Right lobe of liver (tissue), 6 donors: ENCODE measurements around the gene KCNIP1. TPM values are rescaled to one million over a fixed set of nuclear protein-coding genes. Genes with fewer than 3 reads are reported as not detected.

Source experiments
- ATAC-seq, 4 donors: fragments of 200-7000 bp; cut with Tn5 transposase; one replicate each; pipeline ENCODE4 v1.9.1; 2020; ENCODE audit warnings: mild to moderate bottlenecking in 4 of 4, moderate library complexity in 4 of 4
- DNase-seq, 3 donors: peaks; one replicate each; pipeline ENCODE4 v3.0.0-alpha.2; 2020
- H3K27ac ChIP-seq, 3 donors: fragments of 200-600 bp; one replicate each; pipeline ENCODE4 v1.8.0; 2022
- H3K27me3 ChIP-seq, 2 donors: fragments of 200-600 bp; one replicate each; pipeline ENCODE4 v1.8.0; 2022
- H3K36me3 ChIP-seq, 4 donors: fragments of 200-600 bp; sonication (generic) in 1 of 4; one replicate each; pipeline versions ENCODE4 v1.5.1 to v1.8.0; 2017 to 2022; ENCODE audit warnings: control low read depth in 1 of 4
- H3K4me1 ChIP-seq, 4 donors: fragments of 200-600 bp; sonication (generic) in 1 of 4; one replicate each; pipeline versions ENCODE4 v1.5.1 to v1.8.0; 2017 to 2022; ENCODE audit warnings: control low read depth in 1 of 4
- H3K4me3 ChIP-seq, 3 donors: fragments of 200-600 bp; one replicate each; pipeline ENCODE4 v1.8.0; 2022
- H3K9me3 ChIP-seq, 4 donors: fragments of 200-600 bp; sonication (generic) in 1 of 4; one replicate each; pipeline versions ENCODE4 v1.5.1 to v1.8.0; 2017 to 2022; ENCODE audit warnings: control low read depth in 1 of 4
- POLR2A ChIP-seq: fragments of 450-650 bp; IDR thresholded peaks from one replicate; pipeline ENCODE4 v1.6.1; 2017; ENCODE audit warnings: antibody characterized with exemption, mild to moderate bottlenecking
- WGBS: methylation state at CpG from one replicate; pipeline ENCODE4 v1.1.6; 2018; ENCODE audit warnings: low coverage, low lambda C conversion rate; ENCODE audit not compliant: insufficient coverage; ENCODE audit errors: missing lambda C conversion rate; 5-methylcytosine and 5-hydroxymethylcytosine counted together
- intact Hi-C, 2 donors: fragments of 100-400 bp; cut with DNase I; formaldehyde crosslinking; loops; one replicate each; pipeline versions ENCODE4 v1.11.2 to v1.14.1; 2022
- total RNA-seq, 6 experiments: library from RNA; depleted of rRNA in 2 of 6; stranded (reverse); fragments of >200 nt in 2 of 6; fragmentation: NEBNext Ultra II Directional in 3 of 6; extraction: Animal tissue kit (Norgen Biotek cat#: 25700) in 3 of 6; gene quantifications; one replicate each; pipeline versions ENCODE4 v1.1.0 to v1.2.4, GENCODE V29; 2016 to 2023
- TF ChIP-seq, protein P1 (sequence below), 4 donors: fragments of 200-600 bp in 3 of 4; fragments of 450-650 bp in 1 of 4; IDR thresholded peaks; one replicate each; pipeline versions ENCODE4 v1.5.1 to v1.8.0; 2016 to 2022; ENCODE audit warnings: antibody characterized with exemption in 4 of 4, mild to moderate bottlenecking in 2 of 4
- donor health status: DM: no; HTN: yes; CAD: no.
- donor health status: DM: no; HTN: no; CAD: no.
- donor health status: DM: no; HTN: no; CAD: no.
- donor health status: DM: no; HTN: yes; CAD: no.
- donor health status: DM: no; HTN: yes; CAD: no.

The KCNIP1 gene
- total RNA-seq, 6 experiments from 2014 or later: 0.56 TPM; not detected in 5

DNA sequence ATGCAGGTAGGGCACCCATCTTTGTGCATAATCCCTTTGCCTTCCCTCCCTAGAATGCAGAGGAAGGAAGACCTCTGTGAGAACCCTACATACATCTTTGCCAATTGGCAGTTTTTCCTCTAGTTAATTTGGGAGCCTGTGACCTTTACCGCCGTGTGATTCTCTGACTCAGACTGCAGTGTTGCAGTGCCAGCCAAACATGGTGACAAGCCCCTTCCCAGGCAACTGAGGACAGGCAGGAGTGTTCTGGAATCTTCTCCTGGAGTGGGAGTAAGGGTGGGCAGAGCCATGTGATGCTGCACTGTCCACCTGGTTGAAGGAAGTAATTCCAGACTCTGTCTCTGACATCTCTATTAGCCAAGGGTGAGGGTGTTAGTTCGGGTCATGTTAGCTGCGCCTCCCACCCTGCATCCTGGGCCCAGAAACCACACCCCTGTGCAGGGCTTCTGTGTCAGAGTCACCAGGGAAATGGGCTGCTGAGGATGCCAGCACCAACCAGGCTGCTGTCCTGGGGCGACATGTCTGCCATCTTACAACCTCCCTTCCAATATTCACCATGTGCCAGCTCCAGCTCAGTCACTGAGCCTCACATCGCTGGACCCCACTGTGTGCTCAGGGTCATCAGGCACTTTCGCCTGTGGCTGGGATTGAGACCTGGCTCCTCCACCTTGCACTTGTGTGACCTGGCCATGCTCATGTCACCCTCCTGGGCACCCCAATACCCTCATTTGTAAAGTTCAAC, 21.8 kb downstream of the KCNIP1 start:
- intact Hi-C loops: no loop called here
- TF ChIP-seq, protein P1, sequence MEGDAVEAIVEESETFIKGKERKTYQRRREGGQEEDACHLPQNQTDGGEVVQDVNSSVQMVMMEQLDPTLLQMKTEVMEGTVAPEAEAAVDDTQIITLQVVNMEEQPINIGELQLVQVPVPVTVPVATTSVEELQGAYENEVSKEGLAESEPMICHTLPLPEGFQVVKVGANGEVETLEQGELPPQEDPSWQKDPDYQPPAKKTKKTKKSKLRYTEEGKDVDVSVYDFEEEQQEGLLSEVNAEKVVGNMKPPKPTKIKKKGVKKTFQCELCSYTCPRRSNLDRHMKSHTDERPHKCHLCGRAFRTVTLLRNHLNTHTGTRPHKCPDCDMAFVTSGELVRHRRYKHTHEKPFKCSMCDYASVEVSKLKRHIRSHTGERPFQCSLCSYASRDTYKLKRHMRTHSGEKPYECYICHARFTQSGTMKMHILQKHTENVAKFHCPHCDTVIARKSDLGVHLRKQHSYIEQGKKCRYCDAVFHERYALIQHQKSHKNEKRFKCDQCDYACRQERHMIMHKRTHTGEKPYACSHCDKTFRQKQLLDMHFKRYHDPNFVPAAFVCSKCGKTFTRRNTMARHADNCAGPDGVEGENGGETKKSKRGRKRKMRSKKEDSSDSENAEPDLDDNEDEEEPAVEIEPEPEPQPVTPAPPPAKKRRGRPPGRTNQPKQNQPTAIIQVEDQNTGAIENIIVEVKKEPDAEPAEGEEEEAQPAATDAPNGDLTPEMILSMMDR (IDR thresholded peaks at IDR 0.05): no peak
- TF ChIP-seq POLR2A: no peak
- Histone ChIP-seq H3K36me3 (no peaks in the 10 kb centered on the region), H3K4me3 (no peak overlapping the region), H3K27me3 (no peaks in the 10 kb centered on the region), H3K9me3 (no peaks in the 10 kb centered on the region), H3K4me1 (no peaks in the 10 kb centered on the region), H3K27ac (no peak overlapping the region)
- ATAC-seq (no peak), DNase-seq (peak in 1 of 3 donors; percentile 14)
- WGBS: 39% methylated on average over 3 of the region's 7 CpGs

DNA sequence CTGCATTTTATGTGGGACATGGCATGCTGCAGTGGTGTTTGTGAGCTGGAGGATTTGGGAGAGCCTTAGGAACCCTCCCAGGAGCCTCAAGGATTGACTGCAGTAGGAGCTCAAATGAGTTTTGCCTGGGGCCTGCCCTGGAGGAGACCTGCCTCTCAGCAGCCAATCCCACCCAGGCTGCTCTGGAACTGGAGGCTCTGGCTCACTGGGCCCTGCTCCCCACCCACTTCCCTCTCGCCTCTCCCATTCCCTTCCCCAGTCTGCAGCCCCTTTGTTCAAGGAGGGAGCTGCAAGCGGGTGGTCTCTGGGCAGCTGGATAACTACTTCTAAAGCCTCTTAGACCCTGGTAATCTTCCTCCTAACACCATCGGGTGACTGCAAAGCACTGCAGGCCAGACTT, 24.2 kb downstream of the KCNIP1 start:
- TF ChIP-seq, protein P1 (IDR thresholded peaks at IDR 0.05): no peak
- no peak for TF ChIP-seq POLR2A
- Histone ChIP-seq H3K36me3 (no peaks in the 10 kb centered on the region), H3K27ac (no peak overlapping the region), H3K9me3 (no peaks in the 10 kb centered on the region), H3K4me1 (no peaks in the 10 kb centered on the region), H3K4me3 (no peak overlapping the region), H3K27me3 (no peaks in the 10 kb centered on the region)
- ATAC-seq (no peak), DNase-seq (no peak)
- 67% methylated on average over 3 of the region's 3 CpGs for WGBS
- intact Hi-C loops: no loop called here

DNA sequence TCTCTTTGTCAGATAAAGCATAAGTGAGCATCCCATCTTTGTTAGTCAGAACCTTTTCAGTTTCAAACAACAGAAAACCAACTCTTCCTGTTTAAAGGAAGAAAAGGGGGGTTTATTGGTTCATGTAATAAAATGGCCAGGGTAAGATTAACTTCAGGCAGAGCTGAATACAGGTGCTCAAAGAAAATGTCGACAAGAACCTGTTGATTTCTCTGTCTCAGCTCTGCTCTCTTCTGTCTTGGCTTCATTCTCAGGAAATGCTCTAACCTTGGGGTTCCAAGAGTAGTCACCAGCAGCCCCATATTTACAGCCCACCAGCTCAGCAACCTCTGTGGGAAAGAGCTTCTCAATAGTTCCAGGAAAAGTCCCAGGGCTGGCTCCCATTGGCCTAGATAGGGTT, 25.2 kb downstream of the KCNIP1 start:
- intact Hi-C loops: no loop called here
- Histone ChIP-seq H3K4me1 (no peaks in the 10 kb centered on the region), H3K36me3 (no peaks in the 10 kb centered on the region), H3K4me3 (no peak overlapping the region), H3K27me3 (no peaks in the 10 kb centered on the region), H3K27ac (no peak overlapping the region), H3K9me3 (no peaks in the 10 kb centered on the region)
- WGBS: no CpG with 5 or more reads among the region's 1 CpG
- ATAC-seq: no peak
- no peak for DNase-seq
- no peak for TF ChIP-seq POLR2A
- TF ChIP-seq, protein P1 (IDR thresholded peaks at IDR 0.05): no peak

DNA sequence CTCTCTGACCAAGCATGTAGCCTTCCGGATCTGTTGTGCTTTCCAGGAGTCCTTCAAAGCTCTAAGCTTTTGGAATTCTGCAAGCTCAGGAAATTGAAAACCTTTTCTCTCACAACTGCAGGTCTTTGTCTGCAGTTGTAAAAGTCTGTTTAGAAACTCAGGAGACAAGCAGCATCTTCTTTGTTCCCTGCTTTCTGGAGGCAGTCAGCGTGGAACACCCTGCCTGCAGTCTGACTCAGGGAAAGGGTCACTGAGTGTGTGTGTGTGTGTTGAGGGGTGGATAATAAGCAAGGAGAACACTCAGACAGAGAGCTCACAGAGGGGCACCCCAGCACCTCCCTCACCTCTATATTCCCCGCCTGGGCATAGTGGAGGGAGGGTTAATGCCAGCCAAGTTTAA, 29.1 kb downstream of the KCNIP1 start:
- H3K4me3 ChIP-seq: no peak overlapping the region
- DNase-seq (no peak), ATAC-seq (no peak)
- no peak overlapping the region for H3K27ac ChIP-seq
- no peaks in the 10 kb centered on the region for H3K36me3 ChIP-seq
- 78% methylated on average over 1 of the region's 3 CpGs for WGBS
- intact Hi-C loops: no loop called here
- TF ChIP-seq, protein P1 (IDR thresholded peaks at IDR 0.05): no peak
- TF ChIP-seq POLR2A: no peak
- H3K27me3 ChIP-seq: no peaks in the 10 kb centered on the region
- H3K9me3 ChIP-seq: no peaks in the 10 kb centered on the region
- H3K4me1 ChIP-seq: no peaks in the 10 kb centered on the region
